ENCODE results near the gene FRYL.

DNA sequence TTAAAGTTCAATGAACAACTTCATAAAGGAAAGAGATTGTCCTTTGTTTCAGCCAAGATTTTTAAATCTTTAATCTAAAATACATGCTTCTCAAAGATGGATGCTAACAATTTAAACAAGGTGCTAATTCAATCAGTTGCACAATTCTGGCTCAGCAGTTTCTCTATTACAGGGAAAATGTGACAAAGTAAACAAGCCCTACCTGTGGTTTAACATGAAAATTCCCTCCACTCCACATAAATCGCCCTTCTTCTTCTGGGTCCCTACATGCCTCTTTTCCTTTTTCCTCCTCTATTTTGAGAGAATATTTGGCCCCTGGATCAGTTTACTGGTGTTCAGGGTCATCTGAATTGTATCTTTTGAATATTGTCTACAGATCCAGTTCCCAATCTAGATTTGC lies 80.6 kb downstream of the FRYL start:
- TF ChIP-seq CTCF (IDR thresholded peaks at IDR 0.05; ENCODE audit: insufficient read depth, low read length, poor library complexity, severe bottlenecking), result no peak
- TF ChIP-seq EZH2phosphoT487 (conservative IDR thresholded peaks at IDR 0.05; ENCODE audit: low read length), result no peak

All from SU-DHL-6 (cell line).